Loucy (cell line): ENCODE results near the gene PRDM12.

Experiments
- H2AFZ ChIP-seq: fragments of 200-600 bp; sonication (generic); 2 replicates; pipeline ENCODE4 v1.6.0; 2016; ENCODE audit warnings: antibody characterized with exemption, mild to moderate bottlenecking, low read length, moderate library complexity
- H3F3A ChIP-seq: fragments of 200-600 bp; 2 replicates; pipeline ENCODE4 v1.6.0; 2016; ENCODE audit warnings: antibody characterized with exemption, low read depth, mild to moderate bottlenecking
- H3K27me3 ChIP-seq: fragments of 200-600 bp; sonication (generic); 2 replicates; pipeline ENCODE4 v1.6.1; 2014; ENCODE audit warnings: low read length, mild to moderate bottlenecking; ENCODE audit not compliant: insufficient read depth, poor library complexity, severe bottlenecking
- H3K36me3 ChIP-seq: fragments of 200-600 bp; sonication (generic); 2 replicates; pipeline ENCODE4 v1.6.1; 2016; ENCODE audit warnings: low read length; ENCODE audit not compliant: insufficient read depth
- H3K4me1 ChIP-seq: fragments of 200-600 bp; sonication (generic); 2 replicates; pipeline ENCODE4 v1.5.1; 2014; ENCODE audit warnings: low read length, mild to moderate bottlenecking; ENCODE audit not compliant: insufficient read depth, poor library complexity, severe bottlenecking
- H3K4me2 ChIP-seq: fragments of 200-600 bp; sonication (generic); 2 replicates; pipeline ENCODE4 v1.6.0; 2014; ENCODE audit warnings: antibody characterized with exemption, low read length, low read depth, mild to moderate bottlenecking; ENCODE audit not compliant: poor library complexity, severe bottlenecking
- H3K4me3 ChIP-seq: fragments of 200-600 bp; sonication (generic); 2 replicates; pipeline ENCODE4 v1.5.1; 2014; ENCODE audit warnings: low read length, mild to moderate bottlenecking, mixed read lengths; ENCODE audit not compliant: poor library complexity, severe bottlenecking
- H3K79me2 ChIP-seq: fragments of 200-600 bp; sonication (generic); 2 replicates; pipeline ENCODE4 v1.6.1; 2014; ENCODE audit warnings: low read length; ENCODE audit not compliant: insufficient read depth
- H3K9ac ChIP-seq: fragments of 200-600 bp; sonication (generic); 2 replicates; pipeline ENCODE4 v1.6.0; 2014; ENCODE audit warnings: mild to moderate bottlenecking, low read depth, low read length, moderate library complexity; ENCODE audit not compliant: poor library complexity, severe bottlenecking
- H3K9me2 ChIP-seq: fragments of 200-600 bp; sonication (generic); replicated peaks from 2 replicates; pipeline ENCODE4 v1.6.1; 2016; ENCODE audit warnings: low read depth, low read length, mixed read lengths
- H3K9me3 ChIP-seq: fragments of 200-600 bp; sonication (generic); 2 replicates; pipeline ENCODE4 v1.6.1; 2014; ENCODE audit warnings: mild to moderate bottlenecking, antibody characterized with exemption, low read length, low read depth; ENCODE audit not compliant: insufficient read depth
- H4K20me1 ChIP-seq: fragments of 200-600 bp; sonication (generic); 2 replicates; pipeline ENCODE4 v1.6.0; 2014; ENCODE audit warnings: antibody characterized with exemption, low read length, mild to moderate bottlenecking; ENCODE audit not compliant: insufficient read depth, poor library complexity, severe bottlenecking
- EZH2phosphoT487 ChIP-seq: fragments of 200-600 bp; IDR thresholded peaks from 2 replicates; pipeline ENCODE4 v1.6.1; 2018; ENCODE audit warnings: antibody characterized with exemption, mild to moderate bottlenecking, moderate library complexity, borderline replicate concordance
- TF ChIP-seq, protein P1 (sequence below): fragments of 200-600 bp; sonication (generic); conservative IDR thresholded peaks from 2 replicates; pipeline ENCODE4 v1.5.1; 2014; ENCODE audit warnings: mild to moderate bottlenecking, antibody characterized with exemption, low read length

The PRDM12 gene

GRCh38 chr9:130669965-130670364, 5.6 kb downstream of the PRDM12 start:
- Histone ChIP-seq H3K4me1 (peaks cover 7% of the 10 kb centered on the region), H3F3A (no peaks in the 10 kb centered on the region), H3K9ac (no peak overlapping the region), H4K20me1 (no peaks in the 10 kb centered on the region), H3K27me3 (no peaks in the 10 kb centered on the region), H3K9me2 (no peaks in the 10 kb centered on the region), H3K4me2 (no peak overlapping the region), H2AFZ (no peak overlapping the region; the same call in 1 of the 2 replicates), H3K36me3 (no peaks in the 10 kb centered on the region), H3K79me2 (no peaks in the 10 kb centered on the region), H3K9me3 (no peaks in the 10 kb centered on the region), H3K4me3 (no peak overlapping the region)
- TF ChIP-seq, protein P1, sequence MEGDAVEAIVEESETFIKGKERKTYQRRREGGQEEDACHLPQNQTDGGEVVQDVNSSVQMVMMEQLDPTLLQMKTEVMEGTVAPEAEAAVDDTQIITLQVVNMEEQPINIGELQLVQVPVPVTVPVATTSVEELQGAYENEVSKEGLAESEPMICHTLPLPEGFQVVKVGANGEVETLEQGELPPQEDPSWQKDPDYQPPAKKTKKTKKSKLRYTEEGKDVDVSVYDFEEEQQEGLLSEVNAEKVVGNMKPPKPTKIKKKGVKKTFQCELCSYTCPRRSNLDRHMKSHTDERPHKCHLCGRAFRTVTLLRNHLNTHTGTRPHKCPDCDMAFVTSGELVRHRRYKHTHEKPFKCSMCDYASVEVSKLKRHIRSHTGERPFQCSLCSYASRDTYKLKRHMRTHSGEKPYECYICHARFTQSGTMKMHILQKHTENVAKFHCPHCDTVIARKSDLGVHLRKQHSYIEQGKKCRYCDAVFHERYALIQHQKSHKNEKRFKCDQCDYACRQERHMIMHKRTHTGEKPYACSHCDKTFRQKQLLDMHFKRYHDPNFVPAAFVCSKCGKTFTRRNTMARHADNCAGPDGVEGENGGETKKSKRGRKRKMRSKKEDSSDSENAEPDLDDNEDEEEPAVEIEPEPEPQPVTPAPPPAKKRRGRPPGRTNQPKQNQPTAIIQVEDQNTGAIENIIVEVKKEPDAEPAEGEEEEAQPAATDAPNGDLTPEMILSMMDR = no peak
- TF ChIP-seq EZH2phosphoT487 = no peak

GRCh38 chr9:130670644-130671043, 6.2 kb downstream of the PRDM12 start:
- TF ChIP-seq, protein P1 = no peak
- no peak for TF ChIP-seq EZH2phosphoT487
- Histone ChIP-seq H3K36me3 (no peaks in the 10 kb centered on the region), H3K9ac (no peak overlapping the region), H2AFZ (no peak overlapping the region), H3K4me2 (no peak overlapping the region), H4K20me1 (no peaks in the 10 kb centered on the region), H3K4me1 (peaks cover 7% of the 10 kb centered on the region), H3K9me3 (no peaks in the 10 kb centered on the region), H3F3A (no peaks in the 10 kb centered on the region), H3K4me3 (no peak overlapping the region), H3K79me2 (no peaks in the 10 kb centered on the region), H3K27me3 (no peaks in the 10 kb centered on the region), H3K9me2 (no peaks in the 10 kb centered on the region)

DNA sequence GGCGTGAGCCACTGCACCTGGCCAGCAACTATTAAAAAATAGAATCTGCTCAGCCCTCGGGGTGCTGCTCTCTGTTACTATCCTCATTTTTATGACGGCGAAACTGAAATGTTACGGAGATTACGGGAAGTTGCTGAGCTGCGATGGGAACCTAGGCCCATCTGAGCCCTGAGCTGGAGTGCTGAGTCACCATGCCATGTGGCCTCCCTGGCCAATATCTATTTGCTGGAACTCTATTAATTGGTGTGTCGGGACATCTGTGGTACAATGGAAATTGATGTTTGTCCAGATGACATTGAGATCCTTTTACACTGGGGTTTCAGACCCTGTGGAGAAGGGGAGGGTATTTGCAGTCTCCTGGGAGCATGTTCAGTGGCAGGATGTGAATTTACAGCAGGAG, 8.1 kb downstream of the PRDM12 start:
- Histone ChIP-seq H3K79me2 (no peaks in the 10 kb centered on the region), H3K27me3 (no peaks in the 10 kb centered on the region), H3K36me3 (no peaks in the 10 kb centered on the region), H3K4me3 (no peak overlapping the region), H4K20me1 (no peaks in the 10 kb centered on the region), H3K9ac (no peak overlapping the region), H3K4me1 (peaks cover 7% of the 10 kb centered on the region), H3K9me2 (no peaks in the 10 kb centered on the region), H2AFZ (no peak overlapping the region), H3F3A (no peaks in the 10 kb centered on the region), H3K4me2 (no peak overlapping the region), H3K9me3 (no peaks in the 10 kb centered on the region)
- TF ChIP-seq, protein P1 = no peak
- TF ChIP-seq EZH2phosphoT487 = no peak
